ENCODE data around the gene DYRK1A.

Gene DYRK1A

DNA sequence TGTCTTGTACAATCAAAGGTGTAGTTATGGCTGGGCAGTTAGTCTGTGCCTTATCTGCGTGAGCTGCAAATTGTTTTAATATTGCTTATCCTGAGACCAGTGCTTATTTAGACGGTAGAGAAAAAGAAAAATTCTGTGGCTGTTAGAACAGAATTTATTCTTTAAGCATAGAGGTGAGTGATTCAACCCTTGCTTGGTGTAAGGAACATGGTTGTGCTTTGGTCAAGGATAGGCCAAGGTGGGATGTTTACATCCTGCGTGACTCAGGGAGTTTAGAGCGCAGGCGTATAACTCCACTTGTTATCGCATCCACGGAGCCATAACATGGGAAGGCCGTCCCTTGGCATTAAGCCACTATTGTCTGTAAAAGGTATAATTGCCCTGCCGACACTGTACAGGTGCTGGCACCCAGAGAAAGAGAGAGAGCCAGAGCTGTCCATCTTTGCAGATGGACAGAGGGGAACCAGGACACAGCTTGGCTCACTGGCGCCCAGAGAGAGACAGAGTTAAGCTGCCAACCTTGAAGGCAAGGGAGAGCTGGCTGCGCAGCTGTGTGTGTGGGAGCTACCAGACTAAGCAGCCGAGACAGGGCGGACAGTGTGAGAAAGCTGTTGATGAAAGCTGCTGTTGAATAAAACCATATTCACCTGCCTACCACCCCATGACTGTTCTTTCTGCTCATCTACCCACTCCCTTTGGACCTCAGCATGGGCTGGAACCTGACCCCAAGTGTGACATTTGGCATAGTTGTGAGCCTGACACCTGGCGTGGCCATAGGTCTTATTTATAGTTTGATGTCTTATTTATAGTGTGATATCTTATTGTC, 200.4 kb downstream of the DYRK1A start:
- DNase-seq (ENCODE audit: low read depth in 2 of 2), result no peak

DNA sequence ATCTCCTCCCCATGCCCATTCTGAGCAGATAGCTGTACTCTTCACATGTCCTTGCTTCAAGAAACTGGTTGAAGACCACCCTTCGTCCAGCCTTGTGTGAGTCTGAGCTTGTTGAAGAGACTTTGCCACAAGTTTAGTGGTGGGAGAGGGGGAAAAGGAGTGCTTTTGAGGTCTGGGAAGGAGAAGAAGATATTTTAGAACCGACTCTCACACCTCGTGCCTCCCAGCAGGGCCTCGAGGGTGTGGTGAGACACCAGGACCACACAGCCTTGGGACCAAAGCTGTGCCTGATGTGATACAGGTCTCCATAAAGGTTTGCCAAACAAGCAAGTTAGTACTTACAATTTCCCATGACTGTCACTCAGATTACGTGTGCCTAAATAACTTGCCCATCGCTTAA, 201.8 kb downstream of the DYRK1A start:
- DNase-seq (ENCODE audit: low read depth in 2 of 2), result no peak

DNA sequence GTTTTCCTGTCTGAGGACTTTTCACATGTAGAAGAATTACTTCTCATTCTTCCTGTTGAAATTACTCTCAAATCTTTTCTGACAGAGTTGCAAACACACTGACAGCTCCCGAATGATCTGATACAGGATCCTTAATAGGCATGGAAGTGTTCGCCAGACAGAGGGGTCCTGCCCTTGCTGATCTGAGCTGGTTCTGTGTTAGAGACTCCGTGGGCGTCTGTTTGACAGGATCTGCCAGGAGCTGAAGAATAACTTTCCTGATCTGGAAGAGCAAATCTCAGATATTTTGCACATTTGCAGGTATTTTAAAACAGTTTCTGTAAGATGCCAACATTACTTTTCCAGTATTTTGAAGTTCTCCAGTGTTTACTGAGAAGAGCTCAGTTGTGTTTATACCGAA, 202.3 kb downstream of the DYRK1A start:
- DNase-seq (ENCODE audit: low read depth in 2 of 2), result no peak

DNA sequence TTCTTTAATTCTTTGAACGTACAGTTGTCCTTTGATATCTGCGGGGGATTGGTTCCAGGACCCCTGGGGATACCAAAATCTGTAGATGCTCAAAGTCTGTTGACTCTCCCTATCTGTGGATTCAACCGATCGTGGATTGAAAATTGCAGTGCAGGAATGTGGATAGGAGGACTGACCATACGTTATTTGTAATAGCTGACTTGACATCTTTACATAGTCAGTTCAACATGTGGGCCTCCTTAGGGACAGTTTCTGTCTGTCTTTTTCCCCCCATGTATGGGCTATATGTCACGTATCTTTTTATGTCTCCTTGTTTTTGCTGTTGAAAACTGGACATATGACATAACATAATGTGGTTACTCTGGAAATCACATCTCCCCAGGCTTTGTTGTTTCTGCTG, 204.9 kb downstream of the DYRK1A start:
- DNase-seq (ENCODE audit: low read depth in 2 of 2), result no peak

DNA sequence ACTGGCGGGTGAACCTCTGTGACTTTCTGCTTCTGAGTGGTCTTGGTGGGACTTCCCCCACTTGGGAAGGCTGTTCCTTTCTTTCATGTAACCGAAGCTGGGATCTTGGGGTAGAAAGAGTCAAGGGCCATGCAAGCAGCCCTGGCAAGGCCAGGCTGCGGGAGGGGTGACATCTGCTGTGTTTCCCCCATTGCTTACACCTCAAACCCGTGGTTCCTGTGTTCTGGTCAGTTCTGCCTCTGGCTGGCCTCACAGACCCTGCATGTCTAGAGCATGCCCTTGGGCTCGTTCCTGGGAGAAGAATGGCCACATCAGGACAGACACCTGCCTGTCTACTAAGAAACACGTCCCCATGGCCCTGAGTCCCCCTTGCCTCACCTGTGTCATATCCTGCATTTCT, 207.7 kb downstream of the DYRK1A start:
- no peak for DNase-seq (ENCODE audit: low read depth in 2 of 2)

DNA sequence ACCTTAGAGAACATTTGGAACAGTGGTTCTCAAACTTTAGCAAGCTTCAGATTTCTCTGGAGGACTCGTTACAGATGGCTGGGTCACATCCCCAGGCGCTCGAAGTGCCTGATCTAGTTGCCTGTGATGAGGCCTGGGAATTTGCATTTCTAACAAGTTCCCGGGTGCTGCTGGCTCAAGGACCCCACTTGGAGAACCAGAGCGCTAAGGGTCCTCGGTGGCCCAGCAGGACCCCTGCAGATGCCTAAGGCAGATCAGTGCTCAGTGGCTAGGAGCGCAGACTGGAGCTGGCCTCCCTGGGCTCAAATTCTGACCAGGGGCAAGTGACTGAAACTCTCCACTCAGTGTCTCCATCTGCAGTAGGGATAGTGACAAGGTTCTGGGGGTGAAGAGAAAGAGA, 208.2 kb downstream of the DYRK1A start:
- DNase-seq (ENCODE audit: low read depth in 2 of 2), result no peak

DNA sequence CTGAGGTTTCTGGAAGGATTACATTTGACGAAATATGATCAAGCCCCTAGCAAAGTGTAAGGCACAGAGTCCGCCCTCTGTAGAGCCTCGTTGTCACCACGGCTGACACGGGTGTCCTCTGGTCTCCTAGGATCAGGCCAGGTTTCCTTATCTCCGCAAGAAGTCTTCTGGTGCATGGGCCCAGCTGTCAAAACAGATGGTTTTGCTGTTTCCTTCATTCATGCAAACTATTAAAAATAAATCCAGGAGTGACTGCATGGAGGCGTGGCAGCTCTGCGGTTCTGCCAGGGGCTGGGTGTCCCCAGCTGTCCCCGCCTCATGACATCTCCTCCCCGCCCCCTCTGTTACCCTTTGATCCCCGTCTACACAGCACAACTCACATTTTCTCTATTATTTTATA, 209.0 kb downstream of the DYRK1A start:
- no peak for DNase-seq (ENCODE audit: low read depth in 2 of 2)
